Stimulated activated CD4-positive, alpha-beta T cell treated with anti-CD3 and anti-CD28 coated beads, Interleukin-2, amount 100 ng/mL, for 24 hours (primary cell): ENCODE results near the gene OOSP4A.

Experiments used
- DNase-seq, 2 donors: peaks; one replicate each; pipeline ENCODE4 v3.0.0-alpha.2; 2020

Gene OOSP4A

GRCh38 chr11:59963733-59964132 lies at the start of gene OOSP4A:
Gene OOSP4A, plus strand, starts transcription at chr11:59964033. Its CDS starts 0 bp downstream, at chr11:59964033.
- DNase-seq, result no peak

- DNase-seq, result no peak
Observed at GRCh38 chr11:59918480-59918879, 45.4 kb upstream of the OOSP4A start.

DNA sequence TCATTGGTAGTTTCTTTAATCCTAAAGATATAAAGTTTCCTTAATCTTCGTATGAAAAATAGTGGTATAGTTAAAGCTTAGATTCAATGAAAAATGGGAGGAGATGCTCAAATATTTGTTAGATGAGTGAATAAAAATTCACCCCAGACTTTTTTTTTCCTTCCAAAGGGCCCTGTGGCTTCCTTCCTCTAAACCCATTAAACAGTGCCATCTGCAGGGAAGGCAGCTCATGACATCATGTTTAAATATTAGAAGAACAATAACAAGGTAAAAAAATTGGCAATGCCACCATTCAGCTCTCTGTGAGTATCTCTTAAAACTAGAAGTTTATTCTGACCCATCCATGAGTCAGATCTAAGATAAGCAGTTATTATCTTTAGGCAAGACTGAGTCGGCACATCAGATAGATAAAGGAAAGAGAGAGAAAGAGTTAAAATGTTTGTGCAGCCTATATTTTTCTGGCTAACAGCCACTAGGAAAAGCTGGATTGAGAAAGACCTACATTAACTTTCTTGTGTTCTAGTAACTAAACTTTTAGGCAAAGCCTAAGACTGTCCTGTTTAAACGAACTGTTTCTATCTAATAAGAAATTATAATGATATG lies 44.7 kb upstream of the OOSP4A start:
- DNase-seq, result peak in 1 of 2 donors; percentile 29

GRCh38 chr11:59923813-59924212 lies 40.0 kb upstream of the OOSP4A start:
- DNase-seq, result no peak

DNA sequence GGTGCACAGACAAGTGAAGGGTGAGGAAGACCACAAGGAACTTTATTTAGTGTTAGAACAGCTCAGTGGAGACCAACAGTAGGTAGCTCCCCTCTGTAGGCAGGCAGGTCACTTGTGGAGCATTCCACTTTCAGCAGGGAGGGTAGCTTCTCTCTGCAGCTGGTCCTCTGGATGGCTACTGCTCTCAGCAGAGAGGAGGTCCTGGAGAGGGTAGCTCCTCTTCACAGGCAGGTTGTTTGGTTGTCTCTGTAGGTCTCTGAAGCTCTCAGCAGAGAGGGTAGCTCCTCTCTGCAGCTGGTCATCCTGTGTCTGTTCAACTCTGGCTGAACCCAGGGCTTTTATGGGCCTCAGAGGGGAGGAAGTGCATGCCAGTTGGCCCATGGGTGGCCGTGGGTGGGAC lies 32.1 kb upstream of the OOSP4A start:
- DNase-seq, result no peak

DNA sequence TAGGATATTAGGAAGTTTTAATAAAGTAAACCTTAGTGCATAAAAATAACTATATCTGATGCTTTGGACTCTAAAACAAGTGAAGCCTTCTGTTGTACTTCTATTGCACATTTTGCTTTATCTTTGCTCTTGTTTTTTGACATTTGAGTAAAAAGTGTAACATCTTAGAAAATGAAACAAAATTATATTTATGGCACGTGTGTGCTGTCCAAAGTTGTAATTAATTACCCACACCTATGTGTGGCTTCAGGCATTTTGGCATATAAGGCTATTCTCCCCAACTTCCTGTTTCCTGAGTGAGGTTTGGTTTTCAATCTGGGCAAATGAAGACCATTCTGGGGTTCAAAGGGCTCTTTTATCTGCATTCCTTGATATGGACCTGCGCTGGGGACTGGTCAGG lies 25.7 kb upstream of the OOSP4A start, which contains the start of gene OOSP1:
Gene OOSP1 (plus strand): TSS at position 301 of the 400 bp plus-strand sequence. CDS start 23 bp downstream, at position 324.
- DNase-seq, result no peak

DNA sequence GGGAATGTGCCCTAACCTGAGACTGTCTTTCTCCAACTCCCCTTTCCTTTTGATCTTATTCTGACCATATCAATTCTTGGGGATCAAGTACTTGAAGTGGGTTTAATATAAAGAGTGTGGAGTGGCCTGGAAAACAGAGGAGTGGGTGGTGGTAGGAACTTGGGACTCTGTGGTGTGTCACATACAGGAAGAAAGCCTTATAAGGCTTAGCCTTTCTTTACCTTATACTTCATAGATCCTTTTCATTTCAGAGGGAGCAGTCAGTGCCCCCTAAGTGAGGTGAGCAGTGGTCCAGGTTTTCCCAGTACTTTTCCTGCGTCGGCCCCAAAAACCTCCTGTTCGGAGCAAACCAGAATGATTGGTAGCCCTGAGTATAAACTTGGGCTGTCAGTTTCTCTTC lies 25.1 kb upstream of the OOSP4A start:
- no peak for DNase-seq

GRCh38 chr11:59939482-59939881 lies 24.4 kb upstream of the OOSP4A start:
- DNase-seq, result no peak

- DNase-seq, result no peak
Observed at GRCh38 chr11:59941091-59941490, 22.7 kb upstream of the OOSP4A start.

GRCh38 chr11:59943997-59944714 lies 19.7 kb upstream of the OOSP4A start:
- no peak for DNase-seq

DNA sequence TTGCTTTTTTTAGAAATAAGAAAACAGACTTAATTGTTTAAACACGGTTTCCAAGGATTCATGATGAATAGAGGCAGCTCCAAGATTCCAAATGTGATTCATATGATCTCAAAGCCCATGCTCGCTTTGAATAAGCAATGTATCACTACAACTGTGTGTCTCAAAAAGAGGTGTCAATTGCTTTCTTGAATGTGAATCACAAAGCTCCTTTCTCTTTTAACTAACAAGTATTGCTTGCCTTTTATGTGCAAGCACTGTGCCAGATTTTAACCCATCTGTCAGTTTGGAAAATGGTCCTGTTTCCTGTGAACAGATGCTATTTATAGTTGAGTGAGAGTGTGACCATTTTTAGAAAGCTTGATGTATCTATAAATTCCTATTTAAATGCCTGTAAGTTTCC lies 19.1 kb upstream of the OOSP4A start:
- DNase-seq, result no peak

- DNase-seq, result no peak
Observed at GRCh38 chr11:59953463-59954218, 10.2 kb upstream of the OOSP4A start.

DNA sequence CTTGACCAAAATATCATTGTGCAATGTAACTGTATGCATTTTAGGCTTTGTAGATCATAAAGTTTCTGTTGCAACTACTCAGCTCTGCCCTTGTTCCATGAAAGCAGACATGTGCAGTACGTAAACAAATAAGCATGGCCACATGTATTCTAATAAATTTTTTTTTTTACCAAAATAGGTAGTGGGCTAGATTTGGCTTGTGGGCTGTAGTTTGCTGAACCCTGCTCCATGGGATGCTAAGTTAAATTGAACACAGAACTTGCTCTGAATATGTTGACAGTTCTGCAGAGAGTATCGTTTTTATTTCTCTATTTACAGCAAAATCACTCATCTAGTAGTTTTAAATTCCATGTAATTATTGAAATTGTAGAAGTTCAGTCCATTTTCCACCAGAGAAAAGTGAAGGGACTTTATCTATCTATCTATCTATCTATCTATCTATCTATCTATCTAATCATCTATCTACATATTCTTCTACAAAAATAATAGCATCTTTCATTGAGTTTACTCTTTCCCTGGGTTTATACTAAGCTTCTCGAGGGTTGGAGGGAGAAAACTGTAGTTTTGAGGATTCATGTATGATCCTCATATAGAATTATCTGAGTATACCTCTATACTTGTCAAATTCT lies 9.5 kb upstream of the OOSP4A start:
- no peak for DNase-seq

DNA sequence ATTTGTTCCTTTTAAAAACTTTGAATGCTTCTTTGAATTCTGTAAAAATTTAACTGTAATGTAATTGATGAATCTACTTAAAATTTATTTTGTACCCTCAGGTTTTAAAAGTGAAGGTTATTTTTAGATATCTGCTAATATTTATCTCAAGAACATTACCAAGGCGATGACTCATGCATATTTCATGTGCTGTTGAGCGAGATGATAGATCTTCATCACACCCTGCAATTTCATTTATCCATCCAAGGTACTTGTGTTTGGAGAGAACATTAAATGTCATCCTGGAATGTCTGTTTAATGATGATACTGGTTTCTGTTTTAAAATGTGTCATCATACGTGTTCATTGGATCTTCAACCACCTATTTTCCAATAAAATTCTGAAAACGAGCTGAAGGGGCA lies 6.7 kb upstream of the OOSP4A start:
- DNase-seq, result no peak

DNA sequence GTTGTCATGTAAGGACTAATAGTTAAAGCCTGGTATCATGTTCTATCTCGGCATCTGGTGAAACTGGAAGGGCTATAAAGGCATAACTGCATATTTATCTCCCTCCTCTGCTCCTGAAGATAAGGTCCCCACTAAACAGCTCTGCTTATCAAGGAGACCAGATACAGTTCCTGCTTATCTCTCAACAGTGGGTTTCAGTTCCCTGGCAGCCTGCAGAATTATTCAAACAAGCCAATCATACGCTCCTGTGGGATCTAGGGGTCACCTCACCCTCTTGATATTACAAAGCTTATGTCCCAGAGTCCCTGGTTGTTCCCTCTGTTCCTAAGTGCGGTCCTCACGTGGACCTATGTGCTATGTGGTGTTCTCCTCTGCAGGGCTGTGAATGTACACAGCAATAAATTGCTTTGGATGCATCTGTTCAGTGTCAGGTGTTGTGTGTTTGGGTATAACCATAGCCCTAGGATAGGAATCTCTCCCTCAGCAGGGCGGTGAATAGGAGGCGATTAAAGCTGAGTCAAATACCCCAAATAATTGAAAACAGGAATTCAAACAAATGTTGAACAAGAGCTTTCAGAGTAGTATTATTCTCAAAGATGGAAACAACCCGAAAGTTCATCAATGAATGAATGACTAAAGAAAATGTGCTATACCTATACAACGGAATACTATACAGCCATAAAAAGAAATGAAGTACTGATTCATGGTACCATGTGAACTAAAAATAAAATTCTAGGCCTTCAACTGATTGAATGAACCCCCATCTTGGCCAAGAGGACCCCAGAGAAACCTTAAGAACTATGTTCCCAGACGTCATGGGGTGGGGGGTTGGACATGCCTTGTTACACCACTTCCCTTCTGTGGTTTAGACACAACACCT lies 3.1 kb upstream of the OOSP4A start:
- no peak for DNase-seq

DNA sequence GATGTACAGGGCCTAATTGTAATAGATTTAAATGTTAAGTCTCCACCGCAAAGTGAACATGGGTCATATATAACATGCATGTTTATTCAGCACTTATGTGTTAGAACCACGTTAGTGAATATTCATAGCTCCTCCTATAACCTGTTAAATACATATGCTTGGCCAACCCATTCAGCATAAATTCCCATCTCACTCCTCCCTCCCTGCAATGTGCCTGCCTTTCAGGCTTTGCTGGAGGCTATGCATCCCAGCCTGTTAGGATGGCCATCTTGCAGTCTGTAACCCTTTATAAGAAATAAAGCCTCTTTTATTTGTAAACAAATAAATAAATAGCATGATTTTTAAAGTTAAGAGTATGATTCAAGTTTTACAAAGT lies 1.7 kb upstream of the OOSP4A start:
- no peak for DNase-seq

DNA sequence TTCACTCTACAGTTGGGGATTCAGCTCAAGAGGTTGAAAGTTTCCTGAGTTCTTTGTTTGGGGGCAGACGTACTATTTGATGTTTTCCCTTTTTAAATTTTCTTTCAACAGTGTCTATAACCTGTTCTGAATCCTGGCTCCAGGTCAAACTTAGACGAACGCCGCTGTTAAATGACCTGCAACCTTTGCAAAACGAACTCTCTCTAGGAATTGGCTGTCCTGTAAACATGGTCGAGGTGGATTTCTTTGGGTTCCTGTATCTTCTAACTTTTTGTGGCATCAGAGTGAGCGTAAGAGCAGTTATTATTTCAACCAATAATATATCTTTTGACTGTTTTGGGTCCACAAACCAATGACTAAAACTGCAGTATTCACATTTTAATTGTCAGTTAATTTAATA lies 1.6 kb downstream of the OOSP4A start:
- DNase-seq, result no peak

DNA sequence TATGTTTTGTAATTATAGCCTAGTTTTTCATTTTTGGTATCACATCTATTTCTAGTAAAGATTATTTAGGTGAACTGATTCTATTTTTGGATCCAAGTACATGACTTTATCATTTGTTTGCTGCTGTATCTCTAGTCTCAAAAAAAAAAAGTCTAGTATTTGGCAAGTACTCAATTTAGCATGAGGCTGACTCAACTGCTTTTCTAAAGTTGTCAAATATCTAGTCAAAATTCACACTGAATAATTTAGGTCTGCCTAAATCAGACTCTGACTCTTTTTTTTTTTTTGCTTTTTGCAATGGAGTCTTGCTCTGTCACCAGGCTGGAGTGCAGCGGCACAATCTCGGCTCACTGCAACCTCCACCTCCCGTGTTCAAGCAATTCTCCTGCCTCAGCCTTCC lies 2.4 kb downstream of the OOSP4A start:
- DNase-seq, result no peak

DNA sequence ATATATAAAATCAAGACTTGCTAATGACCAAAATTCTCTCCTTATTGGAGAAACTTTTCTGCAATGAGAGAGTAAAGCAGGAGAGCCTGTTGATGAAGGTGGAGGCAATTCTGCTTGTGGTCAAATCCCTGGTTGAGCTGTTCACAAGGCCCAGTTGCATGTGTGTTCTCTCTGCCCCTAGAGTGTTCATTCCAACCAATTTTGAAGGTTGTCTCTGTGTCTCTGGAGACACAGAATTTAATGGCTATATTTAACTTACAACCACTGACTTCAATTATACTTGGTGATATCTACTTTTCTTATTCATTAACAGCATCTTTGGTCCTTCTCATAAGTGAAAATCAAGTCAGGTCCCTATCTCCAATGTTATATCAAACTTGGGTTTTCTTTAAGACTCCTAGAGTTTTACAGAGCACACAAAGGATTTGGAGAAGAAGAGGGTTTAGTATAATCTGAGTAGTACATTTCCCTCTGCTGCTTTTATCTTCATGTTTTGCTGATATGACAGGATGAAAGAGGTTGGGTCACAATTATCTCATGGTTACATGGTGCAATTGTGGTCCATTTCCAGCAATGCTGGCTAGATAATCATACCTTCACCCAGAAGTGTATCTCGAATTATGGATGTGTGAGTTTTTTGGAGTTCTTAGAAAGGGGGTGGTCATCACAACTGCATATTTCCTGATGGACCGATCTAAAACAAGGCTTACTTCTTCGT lies 4.0 kb downstream of the OOSP4A start:
- no peak for DNase-seq

GRCh38 chr11:59968395-59968783 lies 4.6 kb downstream of the OOSP4A start:
- no peak for DNase-seq

GRCh38 chr11:59973097-59973496 lies 9.3 kb downstream of the OOSP4A start:
- DNase-seq, result no peak
